Iris pigment epithelial cell (primary cell): ENCODE measurements around the gene RABGAP1L.
A peak's percentile ranks its signal among the peaks of the same experiment; 100 is the strongest.
"Not testable (repeated sequence)": the region's sequence is repeated elsewhere in the genome, so short reads cannot be mapped to it uniquely, and the experiment has no call there.

Source experiments
- DNase-seq: peaks from one replicate; pipeline ENCODE4 v3.0.0-alpha.2; 2011; ENCODE audit warnings: low read depth

Gene RABGAP1L

DNA sequence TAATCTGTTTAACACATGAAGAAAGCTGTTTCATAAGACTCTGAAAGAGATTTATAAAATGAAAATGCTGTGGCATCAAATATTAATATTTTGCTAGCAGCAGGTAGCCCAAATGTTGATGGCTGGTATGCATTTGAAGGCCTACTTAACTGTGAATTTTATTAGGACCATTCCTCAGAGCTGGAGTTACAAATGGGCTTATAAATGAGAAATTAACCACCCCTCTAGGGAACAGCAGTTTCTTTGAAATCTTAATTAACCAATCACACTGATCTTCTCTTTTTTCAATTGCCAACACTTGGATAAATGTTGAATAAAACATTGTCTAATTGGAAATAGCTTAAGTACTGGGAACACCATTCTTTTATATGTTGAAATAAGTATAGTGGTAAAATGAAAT is 418.4 kb downstream of the RABGAP1L start:
- DNase-seq, result no peak

DNA sequence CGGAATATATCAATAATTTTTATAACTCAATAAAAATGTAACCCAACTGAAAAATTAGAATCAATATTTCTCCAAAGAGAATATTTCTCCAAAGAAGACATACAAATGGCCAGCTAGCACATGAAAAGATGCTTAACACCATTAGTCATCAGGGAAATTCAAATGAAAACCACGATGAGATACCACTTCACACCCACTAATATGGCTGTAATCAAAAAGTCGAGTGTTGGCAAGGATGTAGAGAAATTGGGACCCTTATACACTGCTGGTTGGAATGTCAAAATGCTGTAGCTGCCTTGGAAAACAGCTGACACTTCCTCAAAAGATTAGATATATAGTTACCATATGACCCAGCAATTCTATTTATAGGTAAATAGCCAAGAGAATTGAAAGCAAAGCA is 421.5 kb downstream of the RABGAP1L start:
- no peak for DNase-seq

DNA sequence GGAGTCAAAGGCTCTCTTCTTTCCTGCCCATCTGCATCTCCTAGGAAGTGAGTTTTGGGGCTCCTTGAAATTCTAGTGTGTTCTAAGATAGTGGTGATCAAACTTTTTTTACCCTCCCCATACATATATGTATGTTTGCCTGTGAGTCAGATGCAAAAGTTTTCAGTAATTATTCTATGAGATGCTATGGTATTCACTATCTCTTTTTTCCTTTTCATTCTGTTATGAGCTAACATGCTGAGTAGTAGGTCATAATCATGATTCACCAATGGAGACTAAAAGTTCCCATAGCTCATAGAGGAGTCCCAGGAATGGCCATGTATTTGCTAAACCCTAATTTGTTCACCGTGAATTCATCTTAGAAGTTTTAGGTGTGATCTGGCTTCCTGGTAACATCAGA is 424.0 kb downstream of the RABGAP1L start:
- DNase-seq, result no peak

DNA sequence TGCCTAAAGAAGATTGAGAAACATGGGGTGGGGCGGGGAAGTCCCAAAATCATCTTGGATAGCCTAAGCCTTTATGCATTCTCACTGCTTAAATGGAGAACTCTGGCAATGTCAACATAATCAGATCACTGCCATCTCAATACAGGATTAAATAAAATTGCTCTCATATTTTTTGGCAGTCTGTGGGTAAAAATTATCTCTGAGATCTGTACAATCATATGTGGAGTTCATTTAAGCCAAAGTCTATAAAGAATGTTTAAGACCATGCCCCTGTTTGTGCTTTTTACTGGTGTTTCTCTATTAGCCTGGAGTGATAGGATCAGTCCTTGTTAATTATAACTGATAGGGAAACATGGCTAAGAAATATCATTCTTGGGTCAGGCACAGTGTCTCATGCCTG is 424.8 kb downstream of the RABGAP1L start:
- no peak for DNase-seq

DNA sequence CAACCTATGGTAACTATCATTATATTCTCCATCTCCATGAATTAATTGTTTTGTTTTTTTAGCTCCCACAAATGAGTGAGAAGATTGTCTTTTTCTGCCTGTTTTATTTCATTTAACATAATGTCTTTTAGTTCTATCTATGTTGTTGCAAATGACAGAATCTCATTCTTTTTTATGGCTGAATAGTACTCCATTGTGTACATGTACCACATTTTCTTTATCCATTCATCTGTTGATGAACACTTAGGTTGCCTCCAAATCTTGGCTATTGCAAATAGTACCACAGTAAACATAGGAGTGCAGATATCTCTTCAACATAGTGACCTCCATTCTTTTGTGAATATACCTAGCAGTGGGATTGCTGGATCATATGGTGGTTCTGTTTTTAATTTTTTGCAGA is 429.3 kb downstream of the RABGAP1L start:
- not testable (repeated sequence) for DNase-seq

DNA sequence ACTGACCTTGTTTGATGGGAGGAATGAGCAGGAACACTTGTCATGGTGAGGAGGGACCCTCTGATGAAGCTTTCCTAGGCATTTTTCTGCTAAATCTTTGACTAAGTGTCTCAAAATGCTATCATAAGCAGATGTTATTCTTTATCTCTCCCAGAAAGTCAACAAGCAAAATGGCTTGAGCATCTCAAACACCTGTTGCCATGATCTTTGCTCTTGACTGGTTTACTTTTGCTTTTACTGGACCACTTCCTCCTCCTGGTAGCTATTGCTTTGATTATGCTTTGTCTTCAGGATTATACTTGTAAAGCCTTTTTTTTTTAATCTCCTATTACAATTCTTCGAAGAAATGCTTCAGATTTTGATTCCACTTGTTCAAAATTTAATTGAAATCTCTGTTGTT is 445.9 kb downstream of the RABGAP1L start:
- no peak for DNase-seq

DNA sequence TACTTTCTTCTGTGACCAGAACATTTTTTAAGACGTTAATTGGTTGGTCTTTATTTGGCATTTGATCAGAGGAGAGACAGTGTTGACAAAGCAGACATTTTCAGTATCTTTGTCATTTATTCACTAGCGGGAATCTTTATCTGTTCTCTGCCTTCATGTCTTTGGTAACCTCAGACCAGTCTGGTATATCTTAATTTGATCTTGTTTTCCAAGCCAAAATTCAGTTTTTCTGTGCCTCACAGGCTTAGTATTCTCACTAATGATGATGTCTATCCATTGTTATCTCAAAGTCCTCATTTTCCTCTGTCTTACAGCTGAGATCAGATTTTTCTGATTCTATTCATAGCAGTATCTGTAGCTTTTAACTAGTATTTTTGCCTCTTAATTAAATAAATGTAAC is 447.2 kb downstream of the RABGAP1L start:
- no peak for DNase-seq

DNA sequence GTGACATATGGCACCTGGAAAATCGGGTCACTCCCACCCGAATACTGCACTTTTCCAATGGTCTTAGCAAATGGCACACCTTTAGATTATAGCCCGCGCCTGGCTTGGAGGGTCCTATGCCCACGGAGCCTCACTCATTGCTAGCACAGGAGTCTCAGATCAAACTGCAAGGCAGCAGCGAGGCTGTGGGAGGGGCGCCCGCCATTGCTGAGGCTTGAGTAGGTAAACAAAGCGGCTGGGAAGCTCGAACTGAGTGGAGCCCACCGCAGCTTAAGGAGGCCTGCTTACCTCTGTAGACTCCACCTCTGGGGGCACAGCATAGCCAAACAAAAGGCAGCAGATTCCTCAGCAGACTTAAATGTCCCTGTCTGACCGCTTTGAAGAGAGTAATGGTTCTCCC is 458.6 kb downstream of the RABGAP1L start:
- DNase-seq, result not testable (repeated sequence)

DNA sequence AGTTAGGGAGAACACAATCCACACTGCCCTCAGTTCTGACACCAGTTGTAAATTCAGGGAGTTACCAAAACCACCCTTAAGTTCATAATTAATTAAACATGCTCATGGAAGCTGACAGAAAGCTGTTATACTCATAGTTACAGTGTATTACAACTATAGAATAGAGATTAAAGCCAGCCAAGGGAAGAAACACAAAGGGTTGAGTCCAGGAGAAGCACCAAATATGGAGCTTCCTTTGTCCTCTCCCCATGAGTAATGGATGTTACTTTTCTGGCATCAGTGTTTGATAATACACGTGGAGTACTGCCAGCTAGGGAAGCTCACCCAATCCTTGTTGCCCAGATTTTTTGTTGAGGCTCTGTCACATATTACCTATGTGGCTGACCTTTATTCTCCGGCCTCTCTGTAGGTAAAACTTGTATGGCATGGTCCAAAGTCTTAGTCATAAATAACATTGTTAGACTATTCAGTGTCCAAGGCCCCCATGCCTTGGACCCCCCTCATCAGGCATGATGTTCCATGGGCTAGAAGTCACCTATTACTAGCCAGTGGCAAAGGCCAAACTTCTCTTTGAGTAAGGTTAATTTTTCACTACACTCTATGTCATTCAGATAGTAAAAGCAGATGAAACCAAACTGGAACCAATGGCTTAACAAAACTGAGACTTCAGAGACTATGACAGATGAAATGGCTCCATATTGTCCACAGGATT is 464.2 kb downstream of the RABGAP1L start:
- no peak for DNase-seq

DNA sequence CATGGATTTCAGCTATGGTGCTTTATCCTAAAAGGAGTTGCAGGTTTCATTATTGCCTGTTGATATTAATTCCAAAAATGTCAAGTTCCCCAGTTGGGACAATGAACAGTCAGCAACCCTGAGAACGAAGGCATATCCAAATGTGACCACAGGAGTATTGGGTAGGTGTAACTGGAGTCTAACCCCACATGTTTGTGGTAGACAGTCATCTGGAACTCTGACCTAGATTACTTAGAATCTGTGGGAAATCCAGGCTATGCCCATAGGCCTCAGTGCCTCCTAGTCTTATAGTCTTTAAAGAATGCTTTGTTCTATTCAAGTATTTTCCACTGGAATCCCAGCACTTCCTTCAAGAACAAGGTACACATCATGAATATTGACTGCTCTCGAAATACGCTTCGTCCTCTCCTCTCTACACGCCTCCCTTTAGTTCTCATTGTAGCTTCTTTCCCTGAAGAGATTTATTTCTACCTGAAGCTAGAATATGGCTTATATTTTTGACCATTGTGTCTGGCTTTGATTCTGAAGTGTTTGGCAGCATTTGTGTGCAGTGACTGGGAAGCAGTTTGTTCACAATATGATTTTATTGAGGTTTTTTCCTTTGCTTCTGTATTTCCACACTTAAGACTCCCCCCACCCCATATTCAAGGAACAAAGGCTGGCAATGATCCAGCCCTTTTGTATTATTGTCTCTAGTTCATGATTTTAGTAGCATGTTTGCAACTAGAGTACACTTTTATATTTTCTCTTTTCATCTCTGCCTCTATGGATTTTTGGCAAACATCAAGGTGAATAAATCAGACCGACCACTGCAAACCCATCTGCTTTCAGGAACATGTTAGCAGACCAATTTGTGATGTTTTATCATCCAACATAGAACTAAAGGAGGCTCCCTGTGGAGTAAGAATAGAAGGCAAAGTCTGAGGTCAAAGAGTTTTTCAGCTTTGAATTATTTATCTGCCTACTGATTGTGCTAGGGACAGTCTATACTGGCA is 467.0 kb downstream of the RABGAP1L start:
- DNase-seq, result peak; percentile 75

DNA sequence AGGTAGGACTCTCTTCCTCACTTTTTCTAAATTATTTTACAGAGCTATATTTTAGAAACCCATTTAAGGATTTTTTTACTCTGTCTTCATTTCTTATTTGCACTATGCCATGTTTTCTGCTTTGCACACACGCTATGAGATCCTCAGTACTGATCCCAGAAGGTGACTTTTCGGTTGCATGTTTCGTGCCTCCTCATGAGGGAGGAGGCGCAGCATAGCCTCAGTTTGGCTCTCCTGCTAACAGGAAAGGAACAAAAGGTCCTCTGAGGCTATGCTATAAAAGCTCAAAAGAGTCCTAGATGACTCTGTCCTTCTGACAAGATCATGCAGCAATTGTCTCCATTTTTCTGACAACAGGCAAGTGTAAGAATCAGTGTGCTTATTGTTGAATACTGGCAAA is 478.2 kb downstream of the RABGAP1L start:
- DNase-seq, result no peak

DNA sequence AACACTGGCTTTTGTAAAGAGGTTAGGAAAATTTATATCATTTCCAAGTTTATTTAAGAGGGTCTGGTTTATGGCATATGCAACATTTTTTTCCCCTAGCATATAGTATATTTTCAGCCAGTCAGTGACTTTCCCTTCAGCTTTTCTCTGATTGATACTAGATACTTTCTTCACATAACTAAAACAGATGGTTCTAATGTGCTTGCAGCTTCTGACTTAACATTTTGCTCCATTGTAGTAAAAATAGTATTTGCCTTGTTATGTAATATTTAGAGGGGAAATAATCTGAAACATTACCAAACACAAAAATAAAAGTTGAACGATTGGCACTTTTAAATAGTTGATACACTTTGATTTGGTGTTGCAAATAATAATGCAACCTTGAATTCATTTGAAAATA is 480.1 kb downstream of the RABGAP1L start:
- no peak for DNase-seq

DNA sequence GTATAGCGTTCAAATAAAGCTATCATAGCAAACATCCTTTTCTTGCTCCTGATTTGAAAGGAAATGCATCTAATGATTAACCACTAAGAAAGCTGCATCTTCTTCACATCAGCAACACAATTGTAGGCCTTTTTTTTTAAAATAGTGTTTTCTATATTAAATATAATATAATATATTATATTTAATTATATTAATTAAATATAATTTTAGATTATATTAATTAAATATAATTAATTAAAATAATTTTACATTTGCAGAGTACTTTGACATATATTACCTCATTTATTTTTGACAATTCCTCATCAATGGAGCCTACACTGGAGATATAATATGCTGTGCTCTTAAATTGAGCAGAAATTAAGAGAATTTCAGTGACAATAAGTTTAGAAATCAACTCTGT is 481.5 kb downstream of the RABGAP1L start:
- DNase-seq, result no peak

DNA sequence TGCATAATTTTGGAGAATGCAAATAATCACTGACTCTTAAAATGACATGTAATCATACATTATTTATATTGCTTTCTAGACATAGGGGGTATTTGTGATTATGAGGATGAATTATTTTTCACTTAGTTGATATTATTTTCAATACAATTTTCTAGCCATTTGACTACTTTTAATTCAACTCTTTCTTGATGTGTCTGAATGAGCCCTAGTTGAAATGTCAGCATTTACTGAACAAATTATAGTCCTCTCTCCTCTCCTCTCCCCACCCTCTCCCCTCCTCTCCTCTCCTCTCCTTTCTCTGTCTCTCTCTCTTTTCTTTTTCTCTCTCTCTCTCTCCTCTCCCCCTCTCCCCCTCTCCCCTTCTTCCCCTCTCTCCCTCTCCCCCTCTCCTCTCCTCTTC is 483.1 kb downstream of the RABGAP1L start:
- DNase-seq, result no peak

DNA sequence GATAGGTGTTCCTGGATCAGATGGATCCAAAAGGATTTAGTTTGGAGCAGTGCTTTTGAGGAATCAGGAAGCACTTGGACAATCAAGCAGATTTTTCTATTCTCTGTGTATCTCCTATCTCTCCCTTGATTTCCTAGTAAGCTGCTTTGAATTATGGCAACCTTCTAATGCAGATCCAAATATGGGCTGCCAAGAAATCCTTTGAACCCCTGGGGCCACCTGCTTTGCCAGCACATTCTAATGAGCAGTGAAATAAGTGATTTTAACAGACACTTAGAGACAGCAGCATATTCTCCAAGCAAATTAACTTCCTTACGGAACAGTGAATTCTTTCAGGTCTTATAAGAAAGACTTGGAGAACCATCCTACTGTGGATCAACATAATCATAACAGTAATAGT is 483.9 kb downstream of the RABGAP1L start:
- DNase-seq, result no peak

DNA sequence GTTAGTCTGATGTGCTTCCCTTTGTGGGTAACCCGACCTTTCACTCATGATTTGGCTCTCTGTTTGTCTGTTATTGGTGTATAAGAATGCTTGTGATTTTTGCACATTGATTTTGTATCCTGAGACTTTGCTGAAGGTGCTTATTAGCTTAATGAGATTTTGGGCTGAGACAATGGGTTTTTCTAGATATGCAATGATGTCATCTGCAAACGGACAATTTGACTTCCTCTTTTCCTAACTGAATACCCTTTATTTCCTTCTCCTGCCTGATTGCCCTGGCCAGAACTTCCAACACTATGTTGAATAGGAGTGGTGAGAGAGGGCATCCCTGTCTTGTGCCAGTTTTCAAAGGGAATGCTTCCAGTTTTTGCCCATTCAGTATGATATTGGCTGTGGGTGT is 490.3 kb downstream of the RABGAP1L start:
- not testable (repeated sequence) for DNase-seq

DNA sequence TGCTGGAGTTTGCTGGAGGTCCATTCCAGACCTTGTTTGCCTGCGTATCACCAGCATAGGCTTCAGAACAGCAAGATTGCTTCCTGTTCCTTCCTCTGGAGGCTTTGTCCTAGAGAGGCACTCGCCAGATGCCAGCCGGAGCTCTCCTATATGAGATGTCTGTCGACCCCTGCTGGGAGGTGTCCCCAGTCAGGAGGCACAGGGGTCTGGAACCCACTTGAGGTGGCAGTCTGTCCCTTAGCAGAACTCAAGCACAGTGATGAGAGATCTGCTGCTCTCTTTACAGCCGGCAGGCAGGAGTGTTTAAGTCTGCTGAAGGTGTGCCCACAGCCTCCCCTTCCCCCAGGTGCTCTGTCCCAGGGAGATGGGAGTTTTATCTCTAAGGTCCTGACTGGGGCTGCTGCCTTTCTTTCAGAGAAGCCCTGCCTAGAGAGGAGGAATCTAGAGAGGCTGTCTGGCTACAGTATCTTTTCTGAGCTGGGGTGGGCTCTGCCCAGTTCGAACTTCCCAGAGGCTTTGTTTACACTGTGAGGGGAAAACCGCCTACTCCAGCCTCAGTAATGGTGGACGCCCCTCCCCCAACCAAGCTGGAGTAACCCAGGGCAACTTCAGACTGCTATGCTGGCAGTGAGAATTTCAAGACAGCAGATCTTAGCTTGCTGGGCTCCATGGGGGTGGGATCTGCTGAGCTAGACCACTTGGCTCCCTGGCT is 493.4 kb downstream of the RABGAP1L start:
- no peak for DNase-seq

DNA sequence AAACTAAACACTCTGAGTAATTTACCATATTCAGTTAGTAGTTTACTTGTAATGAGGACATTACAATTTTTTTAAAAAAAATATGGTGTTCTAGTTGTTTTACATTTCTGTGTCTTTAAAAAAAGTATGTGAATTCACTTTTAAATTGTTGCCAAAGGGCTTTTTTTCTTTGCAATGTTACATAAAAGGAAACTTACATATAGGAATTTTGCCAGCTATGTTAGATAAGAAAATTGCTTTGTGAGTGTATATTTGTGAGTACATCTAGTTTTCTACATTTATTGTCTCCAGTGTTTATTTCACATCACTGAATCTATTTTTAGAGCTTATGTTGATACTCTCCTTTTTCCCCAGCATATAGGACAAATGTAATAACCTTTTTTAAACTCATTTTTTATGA is 495.2 kb downstream of the RABGAP1L start:
- DNase-seq, result no peak

DNA sequence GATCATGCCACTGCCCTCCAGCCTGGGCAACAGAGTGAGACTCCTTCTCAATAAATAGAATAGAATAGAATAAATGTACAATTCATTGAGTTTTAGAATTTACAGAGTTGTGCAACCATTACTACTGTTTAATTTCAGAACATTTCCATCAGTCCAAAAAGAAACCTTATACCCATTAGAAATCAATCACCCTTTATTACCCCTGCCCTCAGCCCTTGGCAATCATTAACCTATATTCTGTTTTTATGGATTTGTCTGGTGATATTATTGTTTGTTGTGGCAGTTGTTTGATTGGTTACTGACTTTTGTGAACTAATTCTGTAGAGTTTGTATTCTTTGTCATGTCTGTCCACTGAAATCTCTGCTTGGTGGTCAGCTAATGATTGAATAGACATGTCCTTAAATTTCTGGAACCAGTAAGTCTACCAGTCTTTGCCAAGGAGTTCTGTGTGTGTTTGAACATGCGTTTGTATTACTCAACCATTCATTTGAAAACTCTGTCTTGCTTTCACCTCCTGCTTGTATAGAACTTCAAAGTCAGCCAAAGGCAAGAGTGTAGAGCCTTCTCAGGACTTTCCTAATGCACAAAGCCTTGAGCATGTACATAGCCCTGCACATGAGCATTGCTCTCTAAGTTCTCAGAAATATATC is 497.2 kb downstream of the RABGAP1L start:
- DNase-seq, result no peak

DNA sequence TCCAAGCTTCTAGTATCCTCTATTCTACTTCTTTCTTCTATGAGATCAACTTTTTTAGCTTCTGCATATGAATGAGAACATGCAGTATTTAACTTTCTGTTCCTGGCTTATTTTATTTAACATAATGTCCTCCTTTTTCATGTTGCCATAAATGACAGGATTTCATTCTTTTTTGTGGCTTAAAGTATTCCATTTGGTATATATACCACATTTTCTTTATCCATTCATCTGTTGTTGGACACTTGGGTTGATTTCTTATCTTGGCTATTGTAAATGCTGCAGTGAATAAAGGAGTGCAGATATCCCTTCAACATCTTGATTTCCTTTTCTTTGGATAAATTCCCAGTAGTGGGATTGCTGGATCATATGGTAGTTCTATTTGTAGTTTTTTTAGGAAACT is 498.1 kb downstream of the RABGAP1L start:
- DNase-seq, result no peak

DNA sequence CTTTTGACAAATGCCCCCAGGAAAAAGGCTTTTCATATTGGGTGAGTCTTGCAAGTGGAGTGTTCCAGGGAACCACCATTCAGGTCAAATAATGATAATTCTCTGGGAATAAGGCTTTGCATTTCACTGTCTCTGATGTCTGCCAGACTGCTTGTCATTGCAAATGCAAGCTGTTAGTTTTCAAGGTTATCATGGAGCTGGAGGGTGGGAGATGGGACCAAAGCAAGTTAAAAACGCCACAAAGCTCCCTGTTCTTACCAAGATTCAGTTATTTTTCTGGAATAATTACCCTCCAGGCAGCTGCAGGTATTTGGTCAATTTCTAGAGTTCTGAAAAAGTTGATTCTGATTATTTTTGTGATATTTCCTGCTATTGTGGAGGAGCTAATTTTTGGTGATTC is 498.6 kb downstream of the RABGAP1L start:
- no peak for DNase-seq

DNA sequence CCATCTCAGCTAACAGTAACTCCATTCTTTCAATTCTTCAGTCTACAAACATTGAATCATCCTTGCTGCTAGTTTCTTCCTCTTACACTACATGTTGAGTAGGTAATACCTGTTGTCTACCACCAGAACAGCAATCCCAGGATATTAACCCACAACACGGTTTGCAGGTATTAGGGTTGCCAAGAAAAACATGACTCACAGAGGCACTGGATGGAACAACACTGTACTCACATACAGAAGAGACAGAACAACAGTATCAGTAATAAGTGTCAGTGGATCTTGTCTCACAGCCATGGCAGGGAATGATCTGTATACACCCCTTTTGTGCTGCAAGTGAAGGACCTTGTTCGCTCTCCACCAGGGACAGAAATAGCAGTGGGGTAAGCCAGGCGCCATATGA is 500.5 kb downstream of the RABGAP1L start:
- peak; percentile 74 for DNase-seq
